Mesenchymal stem cell (in vitro differentiated cells and primary cell): Measurements from ENCODE around the gene SPACA7.

Experiments used
- DNase-seq: peaks from one replicate; pipeline ENCODE4 v3.0.0-alpha.2; 2013
- H2AFZ ChIP-seq: one replicate; pipeline ENCODE4 v1.6.1; 2013; ENCODE audit warnings: low read depth, mild to moderate bottlenecking, control low read depth, inconsistent platforms, low read length, moderate library complexity
- H2AK5ac ChIP-seq: 2 replicates; pipeline ENCODE4 v1.6.1; 2013; ENCODE audit warnings: low read length, moderate library complexity, mild to moderate bottlenecking, inconsistent platforms; ENCODE audit not compliant: severe bottlenecking
- H2BK120ac ChIP-seq: one replicate; pipeline ENCODE4 v1.6.1; 2013; ENCODE audit warnings: low read depth, mild to moderate bottlenecking, inconsistent platforms, low read length, moderate library complexity
- H2BK12ac ChIP-seq, 2 experiments: one replicate each; pipeline ENCODE4 v1.6.1; 2013; ENCODE audit warnings: inconsistent platforms in 2 of 2, low read length in 2 of 2, mild to moderate bottlenecking in 2 of 2, moderate library complexity in 2 of 2, control low read depth in 1 of 2
- H2BK15ac ChIP-seq: one replicate; pipeline ENCODE4 v1.6.1; 2013; ENCODE audit warnings: mild to moderate bottlenecking, low read depth, inconsistent platforms; ENCODE audit not compliant: poor library complexity, severe bottlenecking
- H2BK5ac ChIP-seq: 2 replicates; pipeline ENCODE4 v1.6.1; 2013; ENCODE audit warnings: low read depth, mild to moderate bottlenecking, low read length, control low read depth, inconsistent platforms; ENCODE audit not compliant: poor library complexity, severe bottlenecking
- H3K14ac ChIP-seq, 2 experiments: one replicate each; pipeline ENCODE4 v1.6.1; 2013; ENCODE audit warnings: inconsistent platforms in 2 of 2, low read length in 2 of 2, control low read depth in 1 of 2, mild to moderate bottlenecking in 1 of 2, moderate library complexity in 1 of 2
- H3K18ac ChIP-seq, 2 experiments: one replicate each; pipeline ENCODE4 v1.6.1; 2013; ENCODE audit warnings: inconsistent platforms in 2 of 2, low read length in 2 of 2, control low read depth in 1 of 2, low read depth in 1 of 2, mild to moderate bottlenecking in 1 of 2
- H3K23ac ChIP-seq, 2 experiments: one replicate each; pipeline ENCODE4 v1.6.1; 2013; ENCODE audit warnings: inconsistent platforms in 2 of 2, low read length in 2 of 2, mild to moderate bottlenecking in 2 of 2, moderate library complexity in 2 of 2, control low read depth in 1 of 2
- H3K27ac ChIP-seq: 2 replicates; pipeline ENCODE4 v1.5.1; 2013; ENCODE audit warnings: mild to moderate bottlenecking, moderate library complexity, low read length, control low read depth, inconsistent platforms; ENCODE audit not compliant: poor library complexity, severe bottlenecking
- H3K27me3 ChIP-seq, 2 experiments: 2 replicates each; pipeline versions ENCODE4 v1.6.1 to v1.7.0; 2013; ENCODE audit warnings: low read length in 2 of 2, mild to moderate bottlenecking in 2 of 2, moderate library complexity in 2 of 2, control low read depth in 1 of 2, inconsistent platforms in 1 of 2; ENCODE audit not compliant: control insufficient read depth in 1 of 2, insufficient read depth in 1 of 2
- H3K36me3 ChIP-seq, 2 experiments: 2 replicates each; pipeline versions ENCODE4 v1.6.1 to v1.7.0; 2013; ENCODE audit warnings: low read length in 2 of 2, control low read depth in 1 of 2, inconsistent platforms in 1 of 2, low read depth in 1 of 2, mild to moderate bottlenecking in 1 of 2; ENCODE audit not compliant: insufficient read depth in 2 of 2, control insufficient read depth in 1 of 2
- H3K4ac ChIP-seq, 2 experiments: one replicate each; pipeline ENCODE4 v1.6.1; 2013; ENCODE audit warnings: inconsistent platforms in 2 of 2, low read length in 2 of 2, mild to moderate bottlenecking in 2 of 2, moderate library complexity in 2 of 2, control low read depth in 1 of 2, low read depth in 1 of 2
- H3K4me1 ChIP-seq: 2 replicates; pipeline ENCODE4 v1.6.1; 2013; ENCODE audit warnings: low read depth, low read length, control low read depth; ENCODE audit not compliant: control insufficient read depth, insufficient read depth
- H3K4me2 ChIP-seq: 2 replicates; pipeline ENCODE4 v1.6.1; 2013; ENCODE audit warnings: low read length, mild to moderate bottlenecking, inconsistent platforms; ENCODE audit not compliant: poor library complexity, severe bottlenecking
- H3K4me3 ChIP-seq, 2 experiments: 2 replicates each; pipeline versions ENCODE4 v1.5.1 to v1.7.0; 2013; ENCODE audit warnings: low read length in 2 of 2, mild to moderate bottlenecking in 2 of 2, control low read depth in 1 of 2, low read depth in 1 of 2; ENCODE audit not compliant: insufficient read depth in 1 of 2
- H3K79me1 ChIP-seq: replicated peaks from 2 replicates; pipeline ENCODE4 v1.6.1; 2013; ENCODE audit warnings: mild to moderate bottlenecking, control low read depth, low read length, inconsistent platforms; ENCODE audit not compliant: poor library complexity, severe bottlenecking
- H3K9ac ChIP-seq: 2 replicates; pipeline ENCODE4 v1.7.0; 2013; ENCODE audit warnings: mild to moderate bottlenecking, low read length, moderate library complexity
- H3K9me3 ChIP-seq: 2 replicates; pipeline ENCODE4 v1.7.0; 2013; ENCODE audit warnings: mild to moderate bottlenecking, low read length; ENCODE audit not compliant: control insufficient read depth
- H4K8ac ChIP-seq: one replicate; pipeline ENCODE4 v1.6.1; 2013; ENCODE audit warnings: inconsistent platforms, mild to moderate bottlenecking, low read length, moderate library complexity
- H4K91ac ChIP-seq: one replicate; pipeline ENCODE4 v1.6.1; 2013; ENCODE audit warnings: mild to moderate bottlenecking, low read length, inconsistent platforms
- WGBS: methylation state at CpG from one replicate; pipeline ENCODE4 v1.1.7; 2013; ENCODE audit warnings: mixed read lengths; 5-methylcytosine and 5-hydroxymethylcytosine counted together

SPACA7 gene

DNA sequence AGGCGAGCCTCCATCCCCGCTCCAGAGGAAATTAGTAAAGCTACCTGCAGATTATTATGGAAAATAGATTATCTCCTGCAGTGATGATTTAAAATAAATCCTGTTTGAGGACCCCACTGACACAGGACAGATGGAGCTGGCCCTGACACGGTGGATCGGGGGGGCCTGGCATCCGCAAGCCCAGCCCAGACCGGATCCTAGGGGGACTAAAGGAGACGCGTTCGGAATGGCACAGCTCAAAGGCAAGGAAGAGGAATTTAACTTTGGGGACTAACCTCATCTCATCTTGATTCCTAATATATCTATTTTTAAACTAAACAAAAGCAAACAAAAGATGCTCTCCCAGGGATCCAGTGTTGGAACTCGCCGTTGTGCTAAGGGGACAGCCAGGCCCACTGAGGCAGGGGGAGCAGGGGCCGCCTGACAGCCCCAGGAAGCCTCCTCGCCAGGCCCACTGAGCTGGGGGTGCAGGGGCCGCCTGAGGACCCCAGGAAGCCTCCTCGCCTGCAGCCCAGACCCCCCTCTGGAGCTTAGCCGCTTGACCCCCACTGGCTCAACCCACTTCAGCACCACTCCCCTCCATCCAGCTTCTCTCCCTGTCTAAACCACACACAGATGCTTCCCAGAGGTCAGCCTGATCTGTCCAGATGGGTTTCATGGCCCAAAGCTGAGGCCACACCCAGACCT is 78.6 kb downstream of the SPACA7 start:
- Histone ChIP-seq H2BK120ac (no peak overlapping the region), H2BK5ac (no peak overlapping the region), H3K27ac (no peak overlapping the region), H3K79me1 (no peaks in the 10 kb centered on the region), H3K4me2 (no peak overlapping the region), H4K91ac (no peak overlapping the region), H3K23ac (no peak overlapping the region), H3K9ac (no peak overlapping the region), H3K4me3 (peak overlapping the region in 1 of 2 experiments; percentile 19), H3K27me3 (peaks cover 0 to 9% of the 10 kb centered on the region in 2 experiments), H2BK15ac (no peak overlapping the region), H2AK5ac (no peak overlapping the region), H3K4ac (no peak overlapping the region), H3K9me3 (no peaks in the 10 kb centered on the region), H3K14ac (no peak overlapping the region), H2AFZ (no peak overlapping the region), H2BK12ac (no peak overlapping the region), H3K18ac (no peak overlapping the region), H3K36me3 (no peaks in the 10 kb centered on the region), H3K4me1 (no peaks in the 10 kb centered on the region), H4K8ac (no peak overlapping the region)
- 81% methylated on average over 14 of the region's 16 CpGs for WGBS
- DNase-seq = no peak

DNA sequence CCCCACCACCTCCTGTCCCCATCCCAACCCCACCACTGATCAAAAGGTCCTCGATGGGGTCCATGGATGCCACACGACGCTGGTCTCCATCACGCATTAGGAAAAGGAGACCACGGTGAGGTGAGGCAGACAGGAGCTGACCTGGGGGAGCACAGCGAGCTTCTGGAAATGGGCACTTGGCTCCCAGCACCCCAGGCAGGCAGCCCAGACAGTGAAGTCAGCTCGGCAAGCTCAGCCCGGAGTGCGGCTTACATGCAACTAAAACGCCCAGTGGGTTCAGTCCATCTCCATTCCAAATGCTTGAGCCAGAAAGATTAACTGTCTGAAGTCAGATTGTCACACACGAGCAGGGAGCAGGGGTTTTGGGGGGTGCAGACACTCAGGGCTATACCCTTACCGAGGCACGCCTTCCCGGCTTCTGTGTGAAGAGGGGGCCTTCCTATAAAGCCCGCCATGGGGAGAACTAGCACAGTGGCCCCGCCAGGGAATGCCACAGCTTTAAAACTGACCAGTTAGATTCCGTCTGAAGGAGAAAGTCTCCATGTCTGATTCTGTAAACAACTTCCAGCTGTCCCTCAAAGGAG is 79.4 kb downstream of the SPACA7 start:
- no peak overlapping the region for H2AK5ac ChIP-seq
- no peak overlapping the region for H3K9ac ChIP-seq
- no peak overlapping the region for H3K4ac ChIP-seq
- H3K27me3 ChIP-seq = peaks cover 0 to 7% of the 10 kb centered on the region in 2 experiments
- no peak overlapping the region for H2BK5ac ChIP-seq
- no peak overlapping the region for H3K4me2 ChIP-seq
- H3K23ac ChIP-seq = no peak overlapping the region
- H3K27ac ChIP-seq = no peak overlapping the region
- no peak overlapping the region for H3K4me3 ChIP-seq
- no peak overlapping the region for H2BK15ac ChIP-seq
- H2BK12ac ChIP-seq = no peak overlapping the region
- DNase-seq = no peak
- no peak overlapping the region for H2AFZ ChIP-seq
- no peak overlapping the region for H2BK120ac ChIP-seq
- WGBS = 86% methylated on average over 17 of the region's 17 CpGs
- no peaks in the 10 kb centered on the region for H3K79me1 ChIP-seq
- no peaks in the 10 kb centered on the region for H3K4me1 ChIP-seq
- H4K8ac ChIP-seq = no peak overlapping the region
- no peak overlapping the region for H4K91ac ChIP-seq
- no peaks in the 10 kb centered on the region for H3K9me3 ChIP-seq
- no peaks in the 10 kb centered on the region for H3K36me3 ChIP-seq
- H3K14ac ChIP-seq = no peak overlapping the region
- no peak overlapping the region for H3K18ac ChIP-seq

- Histone ChIP-seq H3K79me1 (no peaks in the 10 kb centered on the region), H3K27me3 (peaks cover 0 to 5% of the 10 kb centered on the region in 2 experiments), H3K36me3 (no peaks in the 10 kb centered on the region), H3K4me2 (no peak overlapping the region), H3K4me1 (no peaks in the 10 kb centered on the region), H3K18ac (no peak overlapping the region), H4K91ac (no peak overlapping the region), H3K4me3 (no peak overlapping the region), H3K9ac (no peak overlapping the region), H3K27ac (no peak overlapping the region), H3K23ac (no peak overlapping the region), H4K8ac (no peak overlapping the region), H2BK120ac (no peak overlapping the region), H2BK12ac (no peak overlapping the region), H2AFZ (no peak overlapping the region), H3K4ac (no peak overlapping the region), H3K9me3 (no peaks in the 10 kb centered on the region), H2BK15ac (no peak overlapping the region), H3K14ac (no peak overlapping the region), H2AK5ac (no peak overlapping the region), H2BK5ac (no peak overlapping the region)
- 87% methylated on average over 21 of the region's 22 CpGs for WGBS
- DNase-seq = no peak
Observed at GRCh38 chr13:112456138-112457056, 80.2 kb downstream of the SPACA7 start.

- Histone ChIP-seq H3K14ac (no peak overlapping the region), H3K18ac (no peak overlapping the region), H3K4me3 (no peak overlapping the region), H2BK120ac (no peak overlapping the region), H2BK12ac (no peak overlapping the region), H3K27ac (no peak overlapping the region), H3K36me3 (no peaks in the 10 kb centered on the region), H3K4me2 (no peak overlapping the region), H2BK5ac (no peak overlapping the region), H3K27me3 (peaks cover 0 to 5% of the 10 kb centered on the region in 2 experiments), H4K8ac (no peak overlapping the region), H3K23ac (no peak overlapping the region), H3K9ac (no peak overlapping the region), H2AFZ (no peak overlapping the region), H3K9me3 (peaks cover 2% of the 10 kb centered on the region), H3K4me1 (no peaks in the 10 kb centered on the region), H2AK5ac (no peak overlapping the region), H4K91ac (no peak overlapping the region), H2BK15ac (no peak overlapping the region), H3K4ac (no peak overlapping the region), H3K79me1 (no peaks in the 10 kb centered on the region)
- DNase-seq = no peak
- WGBS = 91% methylated on average over 9 of the region's 9 CpGs
Observed at GRCh38 chr13:112457081-112457480, 80.9 kb downstream of the SPACA7 start.
